IMR-90 (cell line): ENCODE measurements around the gene PNPLA2. TPM values are rescaled to one million over a fixed set of nuclear protein-coding genes. Genes with fewer than 3 reads are reported as not detected.

Experiments used
- ATAC-seq: fragments of 200-7000 bp; cut with Tn5 transposase; 2 replicates; pipeline ENCODE4 v1.9.1; 2020; ENCODE audit warnings: low read depth, mild to moderate bottlenecking, moderate library complexity
- BruUV-seq: library from RNA; stranded (reverse); fragments of 400-500 nt; replicated peaks from 2 replicates; lab custom pipeline; 2021; lab: Mats Ljungman, UMichigan
- CTCF ChIA-PET: fragments of 300-600 bp; formaldehyde crosslinking; extraction: SDS; loops from one replicate; lab custom pipeline; 2021; ENCODE audit warnings: antibody characterized with exemption; lab: Yijun Ruan, JAX
- POLR2A ChIA-PET: fragments of 300-600 bp; sonication (Branson Sonifier 250); formaldehyde crosslinking; loops from one replicate; lab custom pipeline; 2022; ENCODE audit warnings: antibody characterized with exemption; ENCODE audit not compliant: unreplicated experiment; lab: Charles Lee
- DNase-seq: peaks from one replicate; pipeline ENCODE4 v3.0.0; 2013
- H2AFZ ChIP-seq: replicated peaks from 2 replicates; pipeline ENCODE3; 2013; ENCODE audit warnings: low read length, mild to moderate bottlenecking; ENCODE audit not compliant: poor library complexity
- H2AK5ac ChIP-seq: 2 replicates; pipeline ENCODE4 v1.6.1; 2013; ENCODE audit warnings: low read depth, low read length, inconsistent platforms
- H2AK9ac ChIP-seq: replicated peaks from 2 replicates; pipeline ENCODE3; 2013; ENCODE audit warnings: mild to moderate bottlenecking, low read depth, low read length, moderate library complexity; ENCODE audit not compliant: poor library complexity
- H2BK120ac ChIP-seq: 2 replicates; pipeline ENCODE4 v1.6.1; 2013; ENCODE audit warnings: low read depth, low read length, inconsistent platforms
- H2BK15ac ChIP-seq: 3 replicates; pipeline ENCODE4 v1.6.1; 2013; ENCODE audit warnings: low read depth, low read length, inconsistent platforms
- H2BK20ac ChIP-seq: 2 replicates; pipeline ENCODE4 v1.6.1; 2013; ENCODE audit warnings: low read depth, mild to moderate bottlenecking, inconsistent platforms, low read length, moderate library complexity
- H2BK5ac ChIP-seq: 2 replicates; pipeline ENCODE4 v1.6.1; 2013; ENCODE audit warnings: mild to moderate bottlenecking, low read depth, low read length, inconsistent platforms; ENCODE audit not compliant: poor library complexity, severe bottlenecking
- H3K14ac ChIP-seq: replicated peaks from 2 replicates; pipeline ENCODE4 v1.6.1; 2013; ENCODE audit warnings: low read depth, low read length, inconsistent platforms
- H3K18ac ChIP-seq: 2 replicates; pipeline ENCODE4 v1.6.1; 2013; ENCODE audit warnings: low read depth, low read length, control low read depth
- H3K23ac ChIP-seq: 2 replicates; pipeline ENCODE4 v1.6.1; 2013; ENCODE audit warnings: low read depth, low read length, inconsistent platforms
- H3K27ac ChIP-seq: 2 replicates; pipeline ENCODE4 v1.5.1; 2013; ENCODE audit warnings: mild to moderate bottlenecking, control low read depth, low read length; ENCODE audit not compliant: insufficient read depth
- H3K27me3 ChIP-seq: 2 replicates; pipeline ENCODE4 v1.6.1; 2013; ENCODE audit warnings: low read length; ENCODE audit not compliant: control insufficient read depth, insufficient read depth
- H3K36me3 ChIP-seq: 2 replicates; pipeline ENCODE4 v1.6.1; 2013; ENCODE audit warnings: low read length, mixed read lengths; ENCODE audit not compliant: control insufficient read depth, insufficient read depth
- H3K4ac ChIP-seq: 2 replicates; pipeline ENCODE4 v1.6.1; 2013; ENCODE audit warnings: low read depth, low read length, inconsistent platforms
- H3K4me1 ChIP-seq: 2 replicates; pipeline ENCODE4 v1.6.1; 2013; ENCODE audit warnings: low read length, mixed read lengths; ENCODE audit not compliant: control insufficient read depth, insufficient read depth
- H3K4me2 ChIP-seq: 2 replicates; pipeline ENCODE4 v1.6.1; 2013; ENCODE audit warnings: low read depth, mild to moderate bottlenecking, control low read depth, low read length, moderate library complexity
- H3K4me3 ChIP-seq: 2 replicates; pipeline ENCODE4 v1.5.1; 2013; ENCODE audit warnings: low read depth, mild to moderate bottlenecking, control low read depth, low read length, moderate library complexity; ENCODE audit not compliant: insufficient read depth
- H3K56ac ChIP-seq: 2 replicates; pipeline ENCODE4 v1.6.1; 2013; ENCODE audit warnings: low read length, inconsistent platforms; ENCODE audit not compliant: insufficient read depth; ENCODE audit errors: extremely low read depth
- H3K79me1 ChIP-seq, 2 experiments: 2 replicates each; pipeline ENCODE4 v1.6.1; 2013; ENCODE audit warnings: low read length in 2 of 2, inconsistent platforms in 1 of 2, low read depth in 1 of 2
- H3K9ac ChIP-seq: 2 replicates; pipeline ENCODE4 v1.6.1; 2013; ENCODE audit warnings: low read depth, low read length, control low read depth
- H3K9me1 ChIP-seq: 2 replicates; pipeline ENCODE4 v1.6.1; 2013; ENCODE audit warnings: low read length, inconsistent platforms; ENCODE audit not compliant: insufficient read depth
- H3K9me3 ChIP-seq: 2 replicates; pipeline ENCODE4 v1.6.1; 2013; ENCODE audit warnings: low read length; ENCODE audit not compliant: control insufficient read depth, insufficient read depth
- H4K20me1 ChIP-seq: 2 replicates; pipeline ENCODE4 v1.6.1; 2013; ENCODE audit warnings: low read length, inconsistent platforms; ENCODE audit not compliant: insufficient read depth
- H4K5ac ChIP-seq: 2 replicates; pipeline ENCODE4 v1.6.1; 2013; ENCODE audit warnings: mild to moderate bottlenecking, low read depth, low read length, control low read depth
- H4K8ac ChIP-seq, 2 experiments: 2 replicates each; pipeline ENCODE4 v1.6.1; 2013; ENCODE audit warnings: low read depth in 2 of 2, low read length in 2 of 2, control low read depth in 1 of 2, inconsistent platforms in 1 of 2
- H4K91ac ChIP-seq: 2 replicates; pipeline ENCODE4 v1.6.1; 2013; ENCODE audit warnings: low read depth, low read length, inconsistent platforms; ENCODE audit not compliant: insufficient read depth
- MXI1 ChIP-seq: IDR thresholded peaks from 2 replicates; pipeline ENCODE4 v1.6.1; 2012; ENCODE audit warnings: low read depth, mild to moderate bottlenecking, low read length, moderate library complexity, borderline replicate concordance
- POLR2A ChIP-seq: IDR thresholded peaks from 2 replicates; pipeline ENCODE4 v1.6.1; 2012; ENCODE audit warnings: mild to moderate bottlenecking, low read depth, low read length
- WGBS, 2 experiments: methylation state at CpG; one replicate each; pipeline versions ENCODE4 v1.1.5 to v1.1.7; 2013; ENCODE audit warnings: missing lambda C conversion rate in 2 of 2; ENCODE audit not compliant: insufficient read length in 1 of 2; ENCODE audit errors: extremely low coverage in 2 of 2; 5-methylcytosine and 5-hydroxymethylcytosine counted together
- dilution Hi-C: fragments of 300-500 bp; cut with HindIII; formaldehyde crosslinking; loops from one replicate; pipeline ENCODE4 v1.14.3; 2018; ENCODE audit warnings: low sequenced_read_pairs; ENCODE audit not compliant: unreplicated experiment
- in situ Hi-C: fragments of 300-500 bp; cut with MboI; formaldehyde crosslinking; loops from 3 replicates; pipeline ENCODE4 v1.14.3; 2019; ENCODE audit warnings: low sequenced_read_pairs, inconsistent platforms, mixed read lengths
- intact Hi-C: fragments of 100-400 bp; cut with micrococcal nuclease; formaldehyde crosslinking; loops from 2 replicates; pipeline ENCODE4 v1.10.0; 2022
- polyA plus RNA-seq, 3 experiments: library from polyadenylated mRNA; depleted of rRNA; stranded (reverse); fragments of >200 nt; gene quantifications; 2 replicates each; pipeline ENCODE4 v1.2.3, GENCODE V29; 2012; ENCODE audit warnings: low replicate concordance in 1 of 3
- total RNA-seq: library from RNA; depleted of rRNA; stranded (reverse); fragments of >200 nt; gene quantifications from 2 replicates; pipeline ENCODE4 v1.2.3, GENCODE V29; 2012

The PNPLA2 gene
- total and polyA plus RNA-seq, 2 of the 4 experiments (the other 2 are of a cell fraction) = 7.0 to 94.3 TPM

- H3K9me1 ChIP-seq = no peaks in the 10 kb centered on the region
- no peak overlapping the region for H4K91ac ChIP-seq
- CTCF ChIA-PET = no interaction called here
- no peak overlapping the region for H3K4ac ChIP-seq
- BruUV-seq = no TSS peak
- H3K79me1 ChIP-seq = peaks cover 25 to 44% of the 10 kb centered on the region in 2 experiments
- no peak overlapping the region for H3K23ac ChIP-seq
- H2BK20ac ChIP-seq = no peak overlapping the region
- no peak for DNase-seq
- no peak overlapping the region for H3K14ac ChIP-seq
- H3K9me3 ChIP-seq = no peaks in the 10 kb centered on the region
- peaks cover 30% of the 10 kb centered on the region for H3K36me3 ChIP-seq
- no peak overlapping the region for H2AK5ac ChIP-seq
- no peak overlapping the region for H3K4me2 ChIP-seq
- no peak overlapping the region for H3K27ac ChIP-seq
- H3K56ac ChIP-seq = no peak overlapping the region
- in situ Hi-C loops = no loop called here
- 70% methylated on average over 2 of the region's 9 CpGs; no CpG with 5 or more reads in 1 of the 2 experiments for WGBS, 2 experiments
- ATAC-seq = no peak
- H3K9ac ChIP-seq = no peak overlapping the region
- TF ChIP-seq MXI1 (no peak), POLR2A (peak; percentile 59)
- H2BK120ac ChIP-seq = no peak overlapping the region
- H2BK5ac ChIP-seq = no peak overlapping the region
- peaks cover 38% of the 10 kb centered on the region for H4K20me1 ChIP-seq
- intact Hi-C loops = no loop called here
- H2AK9ac ChIP-seq = no peak overlapping the region
- H3K27me3 ChIP-seq = no peaks in the 10 kb centered on the region
- no peak overlapping the region for H3K4me3 ChIP-seq
- no peak overlapping the region for H3K18ac ChIP-seq
- POLR2A ChIA-PET = no interaction called here
- no peak overlapping the region for H2BK15ac ChIP-seq
- peak overlapping the region; percentile 49 for H2AFZ ChIP-seq
- peaks cover 7% of the 10 kb centered on the region for H3K4me1 ChIP-seq
- H4K5ac ChIP-seq = no peak overlapping the region
- H4K8ac ChIP-seq = no peak overlapping the region
- dilution Hi-C loops = no loop called here
Measured at GRCh38 chr11:813456-814096, 5.1 kb upstream of the PNPLA2 start.
